ENCODE results near the gene SYT5.
"Not testable (repeated sequence)": the region's sequence is repeated elsewhere in the genome, so short reads cannot be mapped to it uniquely, and the experiment has no call there.

The SYT5 gene

DNA sequence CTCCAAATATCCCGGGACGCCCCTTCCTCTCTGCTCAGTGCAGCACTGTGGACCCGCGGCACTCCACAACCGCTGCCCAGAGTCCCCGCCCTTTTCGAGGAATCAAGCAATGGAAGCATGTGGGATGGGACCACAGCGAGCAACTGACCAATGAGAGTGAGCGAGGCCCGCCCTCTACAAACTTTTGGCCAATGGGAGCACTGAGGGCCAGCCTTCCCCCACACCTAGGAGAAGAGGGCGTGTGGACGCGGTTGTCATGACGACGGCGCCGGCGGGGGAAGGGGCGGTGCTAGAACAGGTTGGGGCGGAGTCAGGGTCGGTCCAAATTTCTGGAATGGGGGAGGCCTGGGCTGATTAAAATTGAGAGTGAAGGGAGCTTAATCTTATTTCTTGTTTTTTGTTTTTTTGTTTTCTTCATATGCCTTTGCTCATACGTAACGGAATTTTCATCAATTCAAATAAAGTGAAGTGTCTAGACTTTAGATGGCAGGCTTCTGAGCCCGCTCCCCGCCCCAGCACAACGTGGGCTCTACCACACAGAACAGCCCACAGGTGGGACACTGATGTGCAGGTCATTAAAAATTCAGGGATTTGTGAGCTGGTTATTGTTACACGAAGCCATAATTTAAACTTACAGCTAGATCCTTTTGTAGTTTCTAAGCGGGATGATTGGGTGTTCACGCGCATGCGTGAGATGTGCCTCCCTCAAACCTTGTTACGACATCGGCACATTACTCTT, 13.4 kb downstream of the SYT5 start, which contains the start of gene DNAAF3:
TSS of gene DNAAF3 (minus strand) at position 84 of the 739 bp plus-strand sequence. CDS start 200 bp downstream, outside the sequence.
- DNase-seq: peak; percentile 98

GRCh38 chr19:55165952-55166529, 14.0 kb downstream of the SYT5 start:
- peak; percentile 64 for DNase-seq

DNA sequence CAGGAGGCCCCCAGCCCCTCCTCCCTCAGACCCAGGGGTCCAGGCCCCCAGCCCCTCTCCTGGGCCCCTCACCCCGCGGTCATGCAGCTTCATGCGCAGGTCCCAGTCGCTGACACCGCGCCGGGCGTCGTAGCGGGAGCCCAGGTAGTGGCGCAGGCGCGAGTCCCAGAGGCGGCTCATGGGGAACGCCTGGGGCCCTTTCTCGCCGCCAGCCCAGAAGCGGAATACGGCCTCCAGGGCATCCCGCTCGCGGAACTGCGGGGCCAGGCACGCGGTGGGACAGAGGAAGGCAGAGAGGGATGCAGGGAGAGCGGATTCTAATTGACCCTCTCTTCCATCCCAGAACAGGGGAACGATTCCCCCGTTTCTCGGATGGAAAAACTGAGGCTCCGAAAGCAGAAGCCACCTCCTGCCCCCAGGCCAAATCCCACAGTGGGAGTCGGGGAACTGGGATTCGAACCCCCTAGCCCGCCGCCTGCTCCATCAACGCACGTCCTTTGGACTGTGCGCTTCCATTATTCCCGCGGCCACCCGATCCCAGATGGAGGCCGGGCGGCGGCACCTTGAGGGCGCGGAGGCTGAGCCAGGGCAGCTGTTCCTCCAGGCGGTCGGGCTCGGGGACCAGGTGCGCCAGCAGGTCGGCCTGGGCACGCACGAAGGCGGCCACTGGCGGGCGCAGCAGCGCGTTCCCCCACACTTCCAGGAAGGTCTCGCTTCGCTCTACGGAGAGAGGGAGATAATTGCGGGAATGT, 18.3 kb downstream of the SYT5 start:
- DNase-seq: no peak

- no peak for DNase-seq
These were observed 19.1 kb downstream of the SYT5 start for GRCh38 chr19:55160986-55161365.

DNA sequence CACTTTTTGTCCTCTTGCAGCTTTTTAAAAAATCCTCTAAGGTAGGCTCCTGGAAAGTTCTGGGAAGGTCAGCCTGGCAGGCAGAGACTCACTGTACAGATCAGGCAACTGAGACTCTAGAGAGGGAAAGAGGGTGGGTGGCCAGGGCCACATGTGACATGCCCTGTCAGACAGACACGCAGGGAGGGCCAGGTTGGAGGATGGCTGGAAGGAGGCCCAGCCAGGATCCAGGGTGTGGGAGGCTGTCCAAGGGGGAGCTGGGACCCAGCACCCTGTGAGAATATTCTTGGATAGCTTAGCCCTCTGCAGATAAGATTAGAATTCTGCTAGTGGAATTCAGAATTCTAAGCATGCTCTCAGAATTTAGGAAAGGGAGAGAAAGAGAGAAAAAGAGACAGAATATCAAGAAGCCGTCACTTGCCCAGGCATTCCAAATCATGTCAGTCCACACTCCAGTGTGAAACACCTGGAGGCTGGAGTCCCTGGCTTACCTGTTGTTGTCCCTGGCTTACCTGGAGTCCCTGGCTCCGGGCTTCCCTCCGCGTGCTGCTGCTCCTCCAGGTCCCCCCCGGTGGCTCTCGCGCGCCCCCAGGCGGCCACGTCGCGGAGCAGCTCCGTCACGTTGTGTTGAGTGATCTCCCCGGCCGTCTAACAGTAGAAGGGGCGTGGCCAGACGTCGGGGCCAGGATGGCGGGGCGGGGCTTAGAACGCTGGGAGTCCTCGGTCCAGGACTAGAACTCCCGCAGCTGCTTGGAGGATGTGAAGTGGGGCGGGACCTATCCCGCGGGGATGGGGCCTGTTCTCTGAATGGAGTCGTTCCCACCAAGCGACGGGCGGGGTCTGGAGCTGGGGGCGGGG, 19.7 kb downstream of the SYT5 start:
- peak; percentile 80 for DNase-seq

GRCh38 chr19:55158848-55159749, 21.0 kb downstream of the SYT5 start:
- no peak for DNase-seq

DNA sequence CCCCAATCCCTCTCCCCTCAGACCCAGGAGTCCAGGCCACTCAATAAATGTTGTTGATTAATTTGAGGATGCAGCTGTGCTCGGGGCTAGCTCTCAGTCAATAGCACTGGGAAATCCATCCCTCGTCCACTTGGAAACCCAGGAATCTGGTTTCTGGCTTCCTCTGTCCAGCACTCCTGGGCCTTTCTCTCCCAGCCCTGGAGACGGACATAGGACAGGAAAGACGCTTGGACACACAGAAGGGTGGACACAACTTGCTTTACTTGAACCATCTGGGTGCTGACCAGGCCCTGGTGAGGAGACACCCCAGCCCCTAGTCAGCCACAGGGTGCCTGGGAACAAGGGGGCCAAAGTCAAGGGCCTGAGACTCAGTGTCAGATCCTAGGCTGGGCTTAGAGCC, 21.7 kb downstream of the SYT5 start:
- DNase-seq: no peak

- DNase-seq: no peak
These were observed 22.8 kb downstream of the SYT5 start, which contains the start of gene TNNI3 for GRCh38 chr19:55157064-55157908. Gene TNNI3, minus strand, starts transcription at chr19:55157732. Its CDS starts 143 bp downstream, at chr19:55157589.

GRCh38 chr19:55156202-55157063, 23.7 kb downstream of the SYT5 start:
- DNase-seq: peak; percentile 24

DNA sequence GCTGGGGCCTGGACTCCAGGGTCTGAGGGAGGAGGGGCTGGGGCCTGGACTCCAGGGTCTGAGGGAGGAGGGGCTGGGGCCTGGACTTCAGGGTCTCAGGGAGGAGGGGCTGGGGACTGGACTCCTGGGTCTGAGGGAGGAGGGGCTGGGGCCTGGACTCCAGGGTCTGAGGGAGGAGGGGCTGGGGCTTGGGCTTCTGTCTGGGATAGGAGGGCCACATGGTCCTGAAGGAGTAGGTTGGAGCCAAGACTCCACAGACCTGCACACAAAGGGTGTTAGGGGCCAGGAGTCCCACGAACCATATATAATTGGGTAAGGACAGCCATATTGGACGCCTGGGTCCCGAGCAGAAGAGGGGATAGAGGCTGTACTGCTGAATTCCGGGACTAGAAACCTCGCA, 24.3 kb downstream of the SYT5 start:
- DNase-seq: not testable (repeated sequence)

- no peak for DNase-seq
These were observed 26.3 kb downstream of the SYT5 start for GRCh38 chr19:55153652-55154264.

GRCh38 chr19:55152017-55152416, 28.1 kb downstream of the SYT5 start:
- DNase-seq: no peak

DNA sequence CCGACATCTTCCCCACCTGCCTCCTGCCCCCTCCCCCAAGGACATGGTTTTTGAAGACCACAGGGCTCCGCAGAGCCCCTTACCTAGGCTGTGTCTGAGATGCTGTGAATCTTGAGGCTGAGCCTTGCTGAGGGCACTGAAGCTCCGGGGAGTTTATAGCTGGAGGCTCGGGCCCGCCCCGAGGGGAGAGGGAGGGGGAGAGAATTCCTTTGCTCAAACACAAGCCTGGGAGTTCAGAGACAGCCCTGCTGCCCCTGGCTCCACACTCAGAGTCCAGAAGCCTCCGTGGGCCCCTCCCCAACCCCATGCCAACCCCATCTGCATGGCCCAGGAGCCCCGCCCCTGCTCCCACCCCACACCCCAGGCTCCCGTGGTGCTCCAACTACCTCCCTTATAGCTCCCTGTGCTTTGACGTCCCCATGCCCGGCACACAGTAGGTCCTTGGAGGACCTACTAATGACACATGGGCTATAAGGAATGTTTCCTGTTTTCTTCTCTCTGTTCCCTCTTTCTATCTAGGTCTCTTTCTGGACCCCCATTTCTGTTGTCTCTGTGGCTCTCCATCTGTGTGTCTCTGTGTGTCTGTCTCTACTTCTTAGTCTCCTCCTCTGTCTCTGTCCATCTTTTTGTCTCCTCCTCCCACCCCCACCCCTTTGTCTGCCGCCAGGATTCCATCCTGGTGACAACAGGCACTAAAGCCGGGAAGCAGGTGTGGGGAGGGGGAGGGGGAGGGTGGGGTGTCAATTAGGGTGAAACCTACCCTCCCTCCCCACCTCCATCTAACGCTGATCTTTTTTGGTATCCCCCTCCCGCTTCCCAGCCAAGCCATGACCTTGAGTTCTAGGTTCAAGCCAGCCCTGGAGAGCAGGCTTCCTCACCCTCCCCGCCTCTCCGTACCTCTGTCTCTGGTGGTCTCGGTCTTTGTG, 30.7 kb downstream of the SYT5 start, which contains the start of gene TNNT1:
TSS of gene TNNT1 (minus strand) at position 129 of the 926 bp plus-strand sequence. CDS start 2,049 bp downstream, outside the sequence.
- DNase-seq: no peak

- no peak for DNase-seq
These were observed 32.4 kb downstream of the SYT5 start for GRCh38 chr19:55147545-55148251.

DNA sequence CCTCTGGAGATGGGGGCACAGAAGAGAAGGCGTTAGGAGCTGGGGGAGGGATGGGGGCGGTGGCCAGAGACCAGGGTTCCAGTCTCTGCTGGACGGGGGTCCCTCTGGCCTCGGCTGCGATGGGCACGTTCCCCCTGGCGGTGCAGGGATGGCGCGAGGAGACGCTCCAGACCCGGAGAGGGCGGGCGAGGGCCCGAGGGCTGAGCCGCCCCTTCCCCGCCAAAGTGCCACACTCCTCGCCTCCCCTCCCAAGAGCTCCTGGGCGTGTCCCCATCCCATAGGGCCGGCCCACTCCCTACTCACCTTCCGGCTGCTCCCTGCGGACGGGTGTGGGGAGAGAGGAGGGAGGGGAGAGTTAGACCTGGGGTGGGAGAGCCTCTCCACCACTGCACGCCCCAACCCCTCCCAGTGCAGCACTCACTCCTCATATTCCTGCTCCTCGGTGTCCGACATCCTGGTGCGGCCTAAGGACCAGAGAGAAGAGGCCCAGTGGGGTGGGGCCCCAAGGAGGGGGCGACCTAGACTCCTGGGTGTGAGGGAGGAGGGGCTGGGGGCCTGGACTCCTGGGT, 33.3 kb downstream of the SYT5 start:
- DNase-seq: no peak

GRCh38 chr19:55146078-55146704, 33.9 kb downstream of the SYT5 start:
- DNase-seq: peak; percentile 15
